Panc1 (cell line): ENCODE measurements around the gene NARF.
"Not testable (repeated sequence)": the region's sequence is repeated elsewhere in the genome, so short reads cannot be mapped to it uniquely, and the experiment has no call there.

Experiments
- POLR2AphosphoS5 ChIP-seq: IDR thresholded peaks from 2 replicates; pipeline ENCODE4 v1.6.1; 2012; ENCODE audit warnings: mild to moderate bottlenecking, low read depth, low read length, moderate library complexity
- SIN3A ChIP-seq: IDR thresholded peaks from 2 replicates; pipeline ENCODE4 v1.6.1; 2012; ENCODE audit warnings: low read depth, mild to moderate bottlenecking, low read length, moderate library complexity, borderline replicate concordance; ENCODE audit not compliant: insufficient read depth
- TCF7L2 ChIP-seq: IDR thresholded peaks from 2 replicates; pipeline ENCODE4 v1.6.1; 2011; ENCODE audit warnings: mild to moderate bottlenecking, low read depth, low read length, inconsistent platforms
- TF ChIP-seq, protein P1 (sequence below): fragments of 450-650 bp; IDR thresholded peaks from 2 replicates; pipeline ENCODE4 v1.5.1; 2017; ENCODE audit warnings: mild to moderate bottlenecking
- TF ChIP-seq, protein P2 (sequence below), 2 experiments: IDR thresholded peaks; 2 replicates each; pipeline ENCODE4 v1.6.1; 2011 to 2012; ENCODE audit warnings: low read depth in 2 of 2, control low read depth in 1 of 2, low read length in 1 of 2, mild to moderate bottlenecking in 1 of 2, moderate library complexity in 1 of 2; ENCODE audit not compliant: insufficient read depth in 1 of 2

DNA sequence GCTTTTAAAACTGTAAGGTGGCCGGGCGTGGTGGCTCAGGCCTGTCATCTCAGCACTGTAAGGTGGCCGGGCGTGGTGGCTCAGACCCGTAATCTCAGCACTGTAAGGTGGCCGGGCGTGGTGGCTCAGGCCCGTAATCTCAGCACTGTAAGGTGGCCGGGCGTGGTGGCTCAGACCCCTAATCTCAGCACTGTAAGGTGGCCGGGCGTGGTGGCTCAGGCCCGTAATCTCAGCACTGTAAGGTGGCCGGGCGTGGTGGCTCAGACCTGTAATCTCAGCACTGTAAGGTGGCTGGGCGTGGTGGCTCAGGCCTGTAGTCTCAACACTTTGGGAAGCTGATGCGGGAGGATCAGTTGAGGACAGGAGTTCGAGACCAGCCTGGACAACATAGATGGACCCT, 80.5 kb downstream of the NARF start:
- TF ChIP-seq, protein P1, sequence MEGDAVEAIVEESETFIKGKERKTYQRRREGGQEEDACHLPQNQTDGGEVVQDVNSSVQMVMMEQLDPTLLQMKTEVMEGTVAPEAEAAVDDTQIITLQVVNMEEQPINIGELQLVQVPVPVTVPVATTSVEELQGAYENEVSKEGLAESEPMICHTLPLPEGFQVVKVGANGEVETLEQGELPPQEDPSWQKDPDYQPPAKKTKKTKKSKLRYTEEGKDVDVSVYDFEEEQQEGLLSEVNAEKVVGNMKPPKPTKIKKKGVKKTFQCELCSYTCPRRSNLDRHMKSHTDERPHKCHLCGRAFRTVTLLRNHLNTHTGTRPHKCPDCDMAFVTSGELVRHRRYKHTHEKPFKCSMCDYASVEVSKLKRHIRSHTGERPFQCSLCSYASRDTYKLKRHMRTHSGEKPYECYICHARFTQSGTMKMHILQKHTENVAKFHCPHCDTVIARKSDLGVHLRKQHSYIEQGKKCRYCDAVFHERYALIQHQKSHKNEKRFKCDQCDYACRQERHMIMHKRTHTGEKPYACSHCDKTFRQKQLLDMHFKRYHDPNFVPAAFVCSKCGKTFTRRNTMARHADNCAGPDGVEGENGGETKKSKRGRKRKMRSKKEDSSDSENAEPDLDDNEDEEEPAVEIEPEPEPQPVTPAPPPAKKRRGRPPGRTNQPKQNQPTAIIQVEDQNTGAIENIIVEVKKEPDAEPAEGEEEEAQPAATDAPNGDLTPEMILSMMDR = not testable (repeated sequence)
- not testable (repeated sequence) for TF ChIP-seq POLR2AphosphoS5, TCF7L2, SIN3A
- TF ChIP-seq, protein P2, sequence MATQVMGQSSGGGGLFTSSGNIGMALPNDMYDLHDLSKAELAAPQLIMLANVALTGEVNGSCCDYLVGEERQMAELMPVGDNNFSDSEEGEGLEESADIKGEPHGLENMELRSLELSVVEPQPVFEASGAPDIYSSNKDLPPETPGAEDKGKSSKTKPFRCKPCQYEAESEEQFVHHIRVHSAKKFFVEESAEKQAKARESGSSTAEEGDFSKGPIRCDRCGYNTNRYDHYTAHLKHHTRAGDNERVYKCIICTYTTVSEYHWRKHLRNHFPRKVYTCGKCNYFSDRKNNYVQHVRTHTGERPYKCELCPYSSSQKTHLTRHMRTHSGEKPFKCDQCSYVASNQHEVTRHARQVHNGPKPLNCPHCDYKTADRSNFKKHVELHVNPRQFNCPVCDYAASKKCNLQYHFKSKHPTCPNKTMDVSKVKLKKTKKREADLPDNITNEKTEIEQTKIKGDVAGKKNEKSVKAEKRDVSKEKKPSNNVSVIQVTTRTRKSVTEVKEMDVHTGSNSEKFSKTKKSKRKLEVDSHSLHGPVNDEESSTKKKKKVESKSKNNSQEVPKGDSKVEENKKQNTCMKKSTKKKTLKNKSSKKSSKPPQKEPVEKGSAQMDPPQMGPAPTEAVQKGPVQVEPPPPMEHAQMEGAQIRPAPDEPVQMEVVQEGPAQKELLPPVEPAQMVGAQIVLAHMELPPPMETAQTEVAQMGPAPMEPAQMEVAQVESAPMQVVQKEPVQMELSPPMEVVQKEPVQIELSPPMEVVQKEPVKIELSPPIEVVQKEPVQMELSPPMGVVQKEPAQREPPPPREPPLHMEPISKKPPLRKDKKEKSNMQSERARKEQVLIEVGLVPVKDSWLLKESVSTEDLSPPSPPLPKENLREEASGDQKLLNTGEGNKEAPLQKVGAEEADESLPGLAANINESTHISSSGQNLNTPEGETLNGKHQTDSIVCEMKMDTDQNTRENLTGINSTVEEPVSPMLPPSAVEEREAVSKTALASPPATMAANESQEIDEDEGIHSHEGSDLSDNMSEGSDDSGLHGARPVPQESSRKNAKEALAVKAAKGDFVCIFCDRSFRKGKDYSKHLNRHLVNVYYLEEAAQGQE (IDR thresholded peaks at IDR 0.05; ENCODE audit: insufficient read depth in 1 of 2, low read depth in 2 of 2, low read length in 1 of 2) = not testable (repeated sequence)
